ENCODE measurements around the gene CXCR6. TPM values are rescaled to one million over a fixed set of nuclear protein-coding genes. Genes with fewer than 3 reads are reported as not detected.

The CXCR6 gene
- total RNA-seq, 1 donor from 2014 or later: not detected

DNA sequence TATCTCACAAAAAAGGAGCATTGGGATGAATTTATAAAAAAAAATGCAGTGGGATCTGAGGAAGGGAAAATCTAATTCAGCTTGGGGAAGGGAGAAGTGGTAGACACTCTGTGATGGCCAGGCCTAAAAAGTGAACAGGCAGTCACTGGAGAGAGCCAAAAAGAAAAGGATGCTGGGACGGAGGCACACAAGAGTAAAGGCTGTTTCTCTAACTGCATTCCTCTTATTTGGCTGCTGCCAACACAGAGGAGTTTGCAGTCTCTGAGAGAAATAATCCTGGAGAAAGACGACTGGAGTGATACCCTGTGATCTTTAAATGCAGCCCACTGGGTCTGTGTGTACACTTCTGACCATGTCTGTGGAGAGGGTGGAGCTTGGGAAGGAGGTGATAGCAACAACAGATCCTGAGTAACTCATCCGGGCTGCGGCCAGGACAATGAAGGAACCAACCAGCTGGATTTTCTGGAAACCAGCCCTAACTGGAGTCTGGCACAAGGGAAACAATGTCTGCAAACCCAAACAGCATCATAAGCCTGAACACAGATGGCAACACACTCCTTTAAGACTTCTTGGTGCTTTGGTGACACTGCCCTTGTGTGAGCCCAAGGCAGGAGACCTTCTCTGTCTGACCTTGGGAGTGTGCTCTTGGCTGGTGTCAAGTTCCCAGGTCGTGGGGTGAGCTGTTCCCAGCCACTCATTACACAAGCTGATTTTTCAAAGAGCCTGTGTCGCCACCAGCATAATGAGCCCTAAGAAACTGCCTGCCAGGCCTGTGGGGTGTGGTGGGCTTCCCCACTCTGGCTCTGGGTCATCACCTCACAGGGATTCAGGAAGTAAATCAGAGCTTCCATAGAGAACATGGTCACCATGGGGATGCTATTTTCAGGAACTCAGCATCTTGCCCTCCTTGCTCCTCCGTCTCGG, 44.4 kb downstream of the CXCR6 start:
- no peaks in the 10 kb centered on the region for H3K27me3 Mint-ChIP-seq (ENCODE audit: low read depth)
- no peak overlapping the region for H3K4me3 Mint-ChIP-seq (ENCODE audit: unreplicated experiment)
- no peaks in the 10 kb centered on the region for H3K9me3 Mint-ChIP-seq (ENCODE audit: low read depth)
- DNase-seq (ENCODE audit: low spot score): no peak
- peaks cover 4% of the 10 kb centered on the region for H3K36me3 Mint-ChIP-seq (ENCODE audit: low read depth)
- peaks cover 59% of the 10 kb centered on the region for H3K4me1 Mint-ChIP-seq (ENCODE audit: low read depth)
- H3K27ac Mint-ChIP-seq (ENCODE audit: unreplicated experiment): peak overlapping the region; percentile 92
- TF ChIP-seq CTCF (IDR thresholded peaks at IDR 0.05): no peak

- DNase-seq (ENCODE audit: low spot score): no peak
- no peak overlapping the region for H3K4me3 Mint-ChIP-seq (ENCODE audit: unreplicated experiment)
These were observed 45.1 kb downstream of the CXCR6 start for GRCh38 chr3:45988362-45988761.

DNA sequence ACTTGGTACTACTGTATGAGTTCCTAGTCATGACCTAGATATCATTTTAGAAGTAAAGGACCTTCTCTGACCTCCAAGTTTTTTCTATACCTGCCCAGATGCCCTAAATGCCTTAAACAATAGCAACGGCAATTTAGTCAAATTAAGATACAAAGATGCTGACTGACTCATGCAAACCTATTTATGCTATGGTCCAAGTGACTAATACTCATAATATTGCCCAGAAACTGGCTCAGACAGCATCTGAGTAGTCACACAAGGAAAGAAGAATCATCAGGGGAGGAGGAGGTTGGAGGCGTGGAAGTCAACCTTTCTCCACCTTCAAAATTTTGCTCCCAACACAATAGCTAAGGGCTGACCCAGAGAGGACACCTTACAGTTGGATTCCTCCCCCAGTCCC, 45.5 kb downstream of the CXCR6 start:
- H3K36me3 Mint-ChIP-seq (ENCODE audit: low read depth): peaks cover 4% of the 10 kb centered on the region
- H3K27ac Mint-ChIP-seq (ENCODE audit: unreplicated experiment): peak overlapping the region; percentile 92
- H3K4me1 Mint-ChIP-seq (ENCODE audit: low read depth): peaks cover 61% of the 10 kb centered on the region

More at GRCh38 chr3:45988362-45988761, 45.1 kb downstream of the CXCR6 start:
- peaks cover 4% of the 10 kb centered on the region for H3K36me3 Mint-ChIP-seq (ENCODE audit: low read depth)
- H3K9me3 Mint-ChIP-seq (ENCODE audit: low read depth): no peaks in the 10 kb centered on the region
- no peaks in the 10 kb centered on the region for H3K27me3 Mint-ChIP-seq (ENCODE audit: low read depth)
- peaks cover 62% of the 10 kb centered on the region for H3K4me1 Mint-ChIP-seq (ENCODE audit: low read depth)
- no peak for TF ChIP-seq CTCF (IDR thresholded peaks at IDR 0.05)
- peak overlapping the region; percentile 92 for H3K27ac Mint-ChIP-seq (ENCODE audit: unreplicated experiment)

DNA sequence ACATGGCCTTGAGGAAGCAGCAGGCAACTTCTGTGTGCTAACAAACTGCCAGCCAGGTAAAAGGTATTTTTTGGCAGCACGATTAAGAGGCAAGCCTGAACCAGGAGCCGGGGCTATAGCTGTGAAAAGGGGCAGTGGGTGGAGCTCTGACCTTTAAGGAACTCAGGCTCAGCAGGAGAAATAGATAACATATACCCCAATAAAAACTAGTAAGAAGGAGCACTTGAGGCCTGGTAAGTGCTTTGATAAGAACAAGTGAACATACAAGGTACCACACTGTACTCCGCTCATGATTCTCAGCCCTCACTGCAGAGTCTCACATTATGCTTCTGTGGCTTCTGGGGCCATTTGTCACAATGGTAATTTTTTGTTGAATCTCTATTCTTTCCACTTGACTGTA, 46.9 kb downstream of the CXCR6 start:
- H3K9me3 Mint-ChIP-seq (ENCODE audit: low read depth): no peaks in the 10 kb centered on the region
- no peaks in the 10 kb centered on the region for H3K36me3 Mint-ChIP-seq (ENCODE audit: low read depth)
- no peak overlapping the region for H3K4me3 Mint-ChIP-seq (ENCODE audit: unreplicated experiment)
- H3K4me1 Mint-ChIP-seq (ENCODE audit: low read depth): peaks cover 56% of the 10 kb centered on the region
- no peaks in the 10 kb centered on the region for H3K27me3 Mint-ChIP-seq (ENCODE audit: low read depth)
- no peak overlapping the region for H3K27ac Mint-ChIP-seq (ENCODE audit: unreplicated experiment)
- DNase-seq (ENCODE audit: low spot score): no peak
- no peak for TF ChIP-seq CTCF (IDR thresholded peaks at IDR 0.05)

More for the DNA sequence above, 45.5 kb downstream of the CXCR6 start:
- no peak overlapping the region for H3K4me3 Mint-ChIP-seq (ENCODE audit: unreplicated experiment)
- no peak for DNase-seq (ENCODE audit: low spot score)
- TF ChIP-seq CTCF (IDR thresholded peaks at IDR 0.05): no peak
- H3K27me3 Mint-ChIP-seq (ENCODE audit: low read depth): no peaks in the 10 kb centered on the region
- H3K9me3 Mint-ChIP-seq (ENCODE audit: low read depth): no peaks in the 10 kb centered on the region

DNA sequence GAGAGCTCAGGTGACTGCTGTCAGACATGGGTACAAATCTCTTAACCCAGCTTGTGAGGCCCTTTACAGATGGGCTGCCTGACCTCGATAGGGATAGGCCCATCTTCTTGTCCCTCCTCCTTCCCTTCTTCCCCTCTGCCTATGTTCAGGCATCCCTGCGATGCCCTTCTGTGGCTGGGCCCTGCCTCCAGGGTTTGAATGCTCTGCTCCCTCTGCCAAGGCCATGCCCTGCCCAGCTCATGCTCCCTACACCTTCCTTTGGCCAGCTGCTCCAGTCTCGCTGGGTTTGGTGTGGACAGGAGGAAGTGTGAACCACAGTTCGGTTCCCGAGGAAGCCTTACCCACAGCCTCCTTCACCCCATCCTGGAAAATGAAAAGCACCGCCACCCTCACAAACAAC, 48.1 kb downstream of the CXCR6 start:
- Mint-ChIP-seq H3K36me3 (ENCODE audit: low read depth) (no peaks in the 10 kb centered on the region), H3K4me1 (ENCODE audit: low read depth) (peaks cover 50% of the 10 kb centered on the region), H3K27ac (ENCODE audit: unreplicated experiment) (no peak overlapping the region), H3K4me3 (ENCODE audit: unreplicated experiment) (no peak overlapping the region), H3K9me3 (ENCODE audit: low read depth) (no peaks in the 10 kb centered on the region), H3K27me3 (ENCODE audit: low read depth) (no peaks in the 10 kb centered on the region)
- TF ChIP-seq CTCF (IDR thresholded peaks at IDR 0.05): no peak
- DNase-seq (ENCODE audit: low spot score): no peak
